Psoas muscle (tissue), 8 donors: ENCODE measurements around the gene SALL3. TPM values are rescaled to one million over a fixed set of nuclear protein-coding genes. Genes with fewer than 3 reads are reported as not detected.
"Not testable (repeated sequence)": the region's sequence is repeated elsewhere in the genome, so short reads cannot be mapped to it uniquely, and the experiment has no call there.

Experiments
- ATAC-seq, 4 donors: fragments of 200-7000 bp; cut with Tn5 transposase; one replicate each; pipeline ENCODE4 v1.9.1; 2020; ENCODE audit warnings: moderate library complexity in 3 of 4, mild to moderate bottlenecking in 2 of 4
- DNase-seq, 2 donors: peaks; one replicate each; pipeline ENCODE4 v3.0.0-alpha.2; 2020
- H3K27ac ChIP-seq: fragments of 200-600 bp; one replicate; pipeline ENCODE4 v1.8.0; 2022
- H3K27me3 ChIP-seq, 3 donors: fragments of 200-600 bp in 1 of 3; one replicate each; pipeline versions ENCODE4 v1.6.1 to v1.8.0; 2013 to 2022; ENCODE audit warnings: low read length in 2 of 3, mild to moderate bottlenecking in 2 of 3, moderate library complexity in 1 of 3; ENCODE audit not compliant: insufficient read depth in 3 of 3
- H3K36me3 ChIP-seq, 2 donors: fragments of 200-600 bp in 1 of 2; one replicate each; pipeline versions ENCODE4 v1.6.1 to v1.8.0; 2013 to 2022; ENCODE audit warnings: low read depth in 1 of 2, mild to moderate bottlenecking in 1 of 2, moderate library complexity in 1 of 2; ENCODE audit not compliant: insufficient read depth in 1 of 2
- H3K4me1 ChIP-seq: fragments of 200-600 bp; one replicate; pipeline ENCODE4 v1.8.0; 2022
- H3K4me3 ChIP-seq: fragments of 200-600 bp; one replicate; pipeline ENCODE4 v1.8.0; 2022; ENCODE audit warnings: mild to moderate bottlenecking
- H3K9me3 ChIP-seq: fragments of 200-600 bp; one replicate; pipeline ENCODE4 v1.8.0; 2022
- WGBS, 3 donors: extraction: QIAGEN DNeasy Blood & Tissue Kit; methylation state at CpG; one replicate each; pipeline versions ENCODE4 v1.1.6 to v1.1.7; 2013; 5-methylcytosine and 5-hydroxymethylcytosine counted together
- intact Hi-C, 2 donors: fragments of 100-400 bp; cut with DNase I; formaldehyde crosslinking; loops; one replicate each; pipeline versions ENCODE4 v1.11.0 to v1.14.2; 2022
- polyA plus RNA-seq, 3 donors: library from polyadenylated mRNA; stranded (reverse); fragments of 200-250 nt; gene quantifications; one replicate each; pipeline ENCODE4 v1.2.3, GENCODE V29; 2013
- total RNA-seq, 4 donors: library from RNA; stranded (reverse); fragmentation: NEBNext Ultra II Directional in 2 of 4; extraction: Animal tissue kit (Norgen Biotek cat#: 25700) in 2 of 4; gene quantifications; one replicate each; pipeline versions ENCODE4 v1.2.1 to v1.2.4, GENCODE V29; 2021 to 2023
- TF ChIP-seq, protein P1 (sequence below): fragments of 200-600 bp; IDR thresholded peaks from one replicate; pipeline ENCODE4 v1.8.0; 2022; ENCODE audit warnings: antibody characterized with exemption
- donor health status: healthy with polysubstance abuse.
- donor health status: DM: no; HTN: no; CAD: no; lungs with moderate emphysema.
- donor health status: Bipolar disorder and iron deficiency.
- donor health status: healthy.
- donor health status: DM: yes; HTN: yes; CAD: no.
- donor health status: DM: no; HTN: no; CAD: no.
- donor health status: DM: no; HTN: no; CAD: no.
- donor health status: DM: yes; HTN: yes; CAD: no.

The SALL3 gene
- total and polyA plus RNA-seq, 7 donors = 0.01 to 0.32 TPM; not detected in 5

- no peak overlapping the region for H3K4me3 ChIP-seq
- no peak for DNase-seq
- no peak for ATAC-seq
- 87 to 89% (median 88%) methylated on average over 14 of the region's 14 CpGs for WGBS, 3 donors
- intact Hi-C loops = no loop called here
- peaks cover 0 to 4% (median 1%) of the 10 kb centered on the region in 3 donors for H3K27me3 ChIP-seq
- TF ChIP-seq, protein P1, sequence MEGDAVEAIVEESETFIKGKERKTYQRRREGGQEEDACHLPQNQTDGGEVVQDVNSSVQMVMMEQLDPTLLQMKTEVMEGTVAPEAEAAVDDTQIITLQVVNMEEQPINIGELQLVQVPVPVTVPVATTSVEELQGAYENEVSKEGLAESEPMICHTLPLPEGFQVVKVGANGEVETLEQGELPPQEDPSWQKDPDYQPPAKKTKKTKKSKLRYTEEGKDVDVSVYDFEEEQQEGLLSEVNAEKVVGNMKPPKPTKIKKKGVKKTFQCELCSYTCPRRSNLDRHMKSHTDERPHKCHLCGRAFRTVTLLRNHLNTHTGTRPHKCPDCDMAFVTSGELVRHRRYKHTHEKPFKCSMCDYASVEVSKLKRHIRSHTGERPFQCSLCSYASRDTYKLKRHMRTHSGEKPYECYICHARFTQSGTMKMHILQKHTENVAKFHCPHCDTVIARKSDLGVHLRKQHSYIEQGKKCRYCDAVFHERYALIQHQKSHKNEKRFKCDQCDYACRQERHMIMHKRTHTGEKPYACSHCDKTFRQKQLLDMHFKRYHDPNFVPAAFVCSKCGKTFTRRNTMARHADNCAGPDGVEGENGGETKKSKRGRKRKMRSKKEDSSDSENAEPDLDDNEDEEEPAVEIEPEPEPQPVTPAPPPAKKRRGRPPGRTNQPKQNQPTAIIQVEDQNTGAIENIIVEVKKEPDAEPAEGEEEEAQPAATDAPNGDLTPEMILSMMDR = no peak
- H3K36me3 ChIP-seq = no peaks in the 10 kb centered on the region
- no peaks in the 10 kb centered on the region for H3K4me1 ChIP-seq
- no peak overlapping the region for H3K27ac ChIP-seq
- H3K9me3 ChIP-seq = no peaks in the 10 kb centered on the region
Measured at GRCh38 chr18:78957140-78957539, 22.5 kb upstream of the SALL3 start.

GRCh38 chr18:78960709-78961108, 18.9 kb upstream of the SALL3 start:
- TF ChIP-seq, protein P1 = no peak
- Histone ChIP-seq H3K27ac (no peak overlapping the region), H3K27me3 (peaks cover 0 to 5% (median 0%) of the 10 kb centered on the region in 3 donors), H3K4me3 (no peak overlapping the region), H3K4me1 (no peaks in the 10 kb centered on the region), H3K9me3 (no peaks in the 10 kb centered on the region), H3K36me3 (no peaks in the 10 kb centered on the region)
- ATAC-seq = no peak
- no peak for DNase-seq
- WGBS, 3 donors = 83 to 87% (median 86%) methylated on average over 6 of the region's 6 CpGs
- intact Hi-C loops = no loop called here

GRCh38 chr18:78962098-78962497, 17.5 kb upstream of the SALL3 start:
- no peak for DNase-seq
- WGBS, 3 donors = 80 to 90% (median 80%) methylated on average over 7 of the region's 7 CpGs
- TF ChIP-seq, protein P1 = no peak

GRCh38 chr18:78964727-78965126, 14.9 kb upstream of the SALL3 start:
- intact Hi-C loops, H3K9me3 ChIP-seq, ATAC-seq, H3K4me3 ChIP-seq, H3K27ac ChIP-seq, H3K36me3 ChIP-seq, H3K4me1 ChIP-seq, DNase-seq: not testable (repeated sequence)
- H3K27me3 ChIP-seq = peaks cover 0 to 32% (median 0%) of the 10 kb centered on the region in 3 donors
- WGBS, 3 donors = 92 to 94% (median 93%) methylated on average over 24 of the region's 24 CpGs

More at GRCh38 chr18:78962098-78962497, 17.5 kb upstream of the SALL3 start:
- ATAC-seq = no peak
- H3K36me3 ChIP-seq = no peaks in the 10 kb centered on the region
- peaks cover 0 to 15% (median 0%) of the 10 kb centered on the region in 3 donors for H3K27me3 ChIP-seq
- no peaks in the 10 kb centered on the region for H3K9me3 ChIP-seq
- no peaks in the 10 kb centered on the region for H3K4me1 ChIP-seq
- no peak overlapping the region for H3K27ac ChIP-seq
- no peak overlapping the region for H3K4me3 ChIP-seq
- intact Hi-C loops = no loop called here

DNA sequence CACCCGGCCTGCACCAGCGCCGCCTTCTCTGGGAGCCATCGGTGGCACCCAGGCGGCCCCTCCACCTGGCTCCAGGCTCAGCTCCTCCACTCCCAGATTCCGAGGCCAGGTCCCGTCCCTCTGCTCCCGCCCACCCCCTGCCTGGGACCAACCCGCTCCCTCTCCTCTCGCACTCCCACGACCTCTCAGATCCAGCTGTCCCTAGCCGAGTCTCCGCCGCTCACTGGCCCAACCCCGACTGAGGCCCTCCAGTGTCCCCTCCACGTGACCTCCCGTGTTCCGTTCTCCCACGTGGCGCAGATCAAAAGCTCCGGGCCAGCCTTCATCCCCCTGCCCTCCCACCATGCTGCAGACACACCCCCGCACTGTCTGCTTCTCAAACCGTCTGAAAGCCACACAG, 14.4 kb upstream of the SALL3 start:
- ATAC-seq = no peak
- H3K36me3 ChIP-seq = no peaks in the 10 kb centered on the region
- DNase-seq = no peak
- no peak overlapping the region for H3K27ac ChIP-seq
- 48 to 58% (median 58%) methylated on average over 21 to 23 of the region's 23 CpGs for WGBS, 3 donors
- TF ChIP-seq, protein P1 = no peak
- H3K4me3 ChIP-seq = no peak overlapping the region
- H3K4me1 ChIP-seq = no peaks in the 10 kb centered on the region
- intact Hi-C loops = no loop called here
- no peaks in the 10 kb centered on the region for H3K9me3 ChIP-seq
- H3K27me3 ChIP-seq = peaks cover 0 to 33% (median 0%) of the 10 kb centered on the region in 3 donors
